NOMO-1 treated with dmso at 0.1 percent for 144 hours (cell line): ENCODE results near the gene DNAI1.
A peak's percentile ranks its signal among the peaks of the same experiment; 100 is the strongest.
"Not testable (repeated sequence)": the region's sequence is repeated elsewhere in the genome, so short reads cannot be mapped to it uniquely, and the experiment has no call there.

Source experiments
- DNase-seq: peaks from one replicate; lab custom pipeline; 2025; ENCODE audit not compliant: unreplicated experiment; lab: John Stamatoyannopoulos, UW

Gene DNAI1

GRCh38 chr9:34458013-34458958, at the start of gene DNAI1, which contains the start of gene FAM219A:
Gene DNAI1, plus strand, starts transcription at chr9:34458805. Its CDS starts 201 bp downstream, at chr9:34459006.
Gene FAM219A, minus strand, starts transcription at chr9:34458570. Its CDS starts 307 bp downstream, at chr9:34458263.
- peak; percentile 98 for DNase-seq

GRCh38 chr9:34409154-34409553, 49.5 kb upstream of the DNAI1 start:
- no peak for DNase-seq

GRCh38 chr9:34412336-34412735, 46.3 kb upstream of the DNAI1 start:
- DNase-seq, result no peak

- peak; percentile 4 for DNase-seq
Measured at GRCh38 chr9:34413231-34413852, 45.3 kb upstream of the DNAI1 start.

- no peak for DNase-seq
Measured at GRCh38 chr9:34417734-34418133, 40.9 kb upstream of the DNAI1 start.

- DNase-seq, result no peak
Measured at GRCh38 chr9:34419716-34420504, 38.7 kb upstream of the DNAI1 start.

- DNase-seq, result no peak
Measured at GRCh38 chr9:34426347-34427074, 32.1 kb upstream of the DNAI1 start.

- no peak for DNase-seq
Measured at GRCh38 chr9:34428325-34428958, 30.2 kb upstream of the DNAI1 start.

GRCh38 chr9:34430843-34431437, 27.7 kb upstream of the DNAI1 start:
- peak; percentile 13 for DNase-seq

- DNase-seq, result no peak
Measured at GRCh38 chr9:34431667-34432066, 26.9 kb upstream of the DNAI1 start.

GRCh38 chr9:34437006-34437925, 21.3 kb upstream of the DNAI1 start:
- DNase-seq, result peak; percentile 40

GRCh38 chr9:34437926-34438307, 20.7 kb upstream of the DNAI1 start:
- not testable (repeated sequence) for DNase-seq

- DNase-seq, result not testable (repeated sequence)
Measured at GRCh38 chr9:34438465-34438864, 20.1 kb upstream of the DNAI1 start.

GRCh38 chr9:34440017-34440416, 18.6 kb upstream of the DNAI1 start:
- DNase-seq, result no peak

- no peak for DNase-seq
Measured at GRCh38 chr9:34442770-34443169, 15.8 kb upstream of the DNAI1 start.

GRCh38 chr9:34443533-34443932, 15.1 kb upstream of the DNAI1 start:
- DNase-seq, result no peak

- DNase-seq, result no peak
Measured at GRCh38 chr9:34443976-34444375, 14.6 kb upstream of the DNAI1 start.

GRCh38 chr9:34446468-34446891, 12.1 kb upstream of the DNAI1 start:
- DNase-seq, result no peak

GRCh38 chr9:34446951-34447350, 11.7 kb upstream of the DNAI1 start:
- no peak for DNase-seq
